ENCODE measurements around the gene COL23A1. TPM values are rescaled to one million over a fixed set of nuclear protein-coding genes. Genes with fewer than 3 reads are reported as not detected.

COL23A1 gene
- total RNA-seq, 1 donor from 2014 or later: 4.3 TPM

DNA sequence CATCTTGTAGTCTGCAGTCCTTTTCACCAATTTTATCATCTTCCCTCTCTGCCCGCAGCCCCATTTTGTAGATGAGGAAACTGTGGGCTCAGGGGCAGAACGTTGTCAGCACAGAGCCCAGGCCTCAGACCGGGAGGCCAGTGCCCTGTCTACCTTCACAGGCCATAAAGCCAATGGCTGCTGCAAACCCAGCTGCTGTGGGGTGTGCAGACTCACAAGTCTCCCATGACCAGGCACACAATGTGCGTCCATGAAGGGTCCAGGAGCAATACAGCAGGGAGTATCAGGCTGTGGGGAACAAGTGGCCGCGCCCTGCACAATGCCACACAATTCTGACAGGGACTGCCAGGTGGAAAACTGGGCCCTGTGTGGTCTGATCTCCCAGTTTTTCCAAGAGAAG lies 71.0 kb downstream of the COL23A1 start:
- Histone ChIP-seq H3K27me3 (no peaks in the 10 kb centered on the region), H3K36me3 (no peaks in the 10 kb centered on the region), H3K4me3 (no peak overlapping the region), H3K9me3 (no peaks in the 10 kb centered on the region), H3K4me1 (no peaks in the 10 kb centered on the region), H3K27ac (no peak overlapping the region)
- TF ChIP-seq, protein P1, sequence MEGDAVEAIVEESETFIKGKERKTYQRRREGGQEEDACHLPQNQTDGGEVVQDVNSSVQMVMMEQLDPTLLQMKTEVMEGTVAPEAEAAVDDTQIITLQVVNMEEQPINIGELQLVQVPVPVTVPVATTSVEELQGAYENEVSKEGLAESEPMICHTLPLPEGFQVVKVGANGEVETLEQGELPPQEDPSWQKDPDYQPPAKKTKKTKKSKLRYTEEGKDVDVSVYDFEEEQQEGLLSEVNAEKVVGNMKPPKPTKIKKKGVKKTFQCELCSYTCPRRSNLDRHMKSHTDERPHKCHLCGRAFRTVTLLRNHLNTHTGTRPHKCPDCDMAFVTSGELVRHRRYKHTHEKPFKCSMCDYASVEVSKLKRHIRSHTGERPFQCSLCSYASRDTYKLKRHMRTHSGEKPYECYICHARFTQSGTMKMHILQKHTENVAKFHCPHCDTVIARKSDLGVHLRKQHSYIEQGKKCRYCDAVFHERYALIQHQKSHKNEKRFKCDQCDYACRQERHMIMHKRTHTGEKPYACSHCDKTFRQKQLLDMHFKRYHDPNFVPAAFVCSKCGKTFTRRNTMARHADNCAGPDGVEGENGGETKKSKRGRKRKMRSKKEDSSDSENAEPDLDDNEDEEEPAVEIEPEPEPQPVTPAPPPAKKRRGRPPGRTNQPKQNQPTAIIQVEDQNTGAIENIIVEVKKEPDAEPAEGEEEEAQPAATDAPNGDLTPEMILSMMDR (IDR thresholded peaks at IDR 0.05): no peak
- no peak for DNase-seq (ENCODE audit: low spot score in 2 of 2)
- intact Hi-C loops (cut with DNase I): no loop called here

DNA sequence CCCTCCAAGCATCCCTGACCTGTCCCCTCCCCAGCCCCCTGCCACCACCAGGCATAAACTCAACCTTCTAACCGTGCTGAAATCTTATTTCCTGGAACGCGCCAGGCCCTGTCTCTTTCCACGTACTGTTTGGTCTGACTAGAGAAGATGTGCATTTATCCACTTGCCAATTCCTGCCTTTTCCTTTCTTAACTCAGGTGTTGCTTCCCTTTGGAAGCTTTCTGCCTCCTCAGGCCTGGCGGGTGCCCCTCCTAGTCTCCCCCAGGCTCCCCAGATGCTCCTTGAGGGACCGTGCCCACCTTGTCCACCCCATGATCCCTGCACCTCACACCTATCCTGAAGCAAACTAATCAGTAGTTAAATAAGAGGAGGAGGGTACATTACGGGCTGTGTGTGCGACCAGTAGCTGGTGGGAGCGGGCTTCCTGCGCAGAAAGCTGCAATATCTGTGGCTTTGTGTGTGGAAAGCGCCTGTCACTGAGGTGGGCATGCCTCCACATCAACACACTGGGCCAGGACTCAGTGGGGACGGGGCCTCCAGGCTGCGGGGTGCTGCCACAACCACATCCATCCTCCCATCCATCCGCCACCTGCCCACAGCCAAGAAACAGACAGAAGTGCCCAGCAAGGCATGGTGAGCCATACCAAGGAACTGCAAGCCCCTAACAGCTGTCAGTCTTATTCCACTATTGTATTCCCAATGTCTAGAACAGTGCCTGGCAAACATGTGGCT lies 73.5 kb downstream of the COL23A1 start:
- H3K9me3 ChIP-seq: peaks cover 0 to 7% of the 10 kb centered on the region in 2 donors
- H3K27me3 ChIP-seq: no peaks in the 10 kb centered on the region
- DNase-seq (ENCODE audit: low spot score in 2 of 2): no peak
- H3K4me1 ChIP-seq: no peaks in the 10 kb centered on the region
- no peaks in the 10 kb centered on the region for H3K36me3 ChIP-seq
- H3K27ac ChIP-seq: no peak overlapping the region
- TF ChIP-seq, protein P1 (IDR thresholded peaks at IDR 0.05): no peak
- intact Hi-C loops (cut with DNase I): no loop called here
- H3K4me3 ChIP-seq: no peak overlapping the region

DNA sequence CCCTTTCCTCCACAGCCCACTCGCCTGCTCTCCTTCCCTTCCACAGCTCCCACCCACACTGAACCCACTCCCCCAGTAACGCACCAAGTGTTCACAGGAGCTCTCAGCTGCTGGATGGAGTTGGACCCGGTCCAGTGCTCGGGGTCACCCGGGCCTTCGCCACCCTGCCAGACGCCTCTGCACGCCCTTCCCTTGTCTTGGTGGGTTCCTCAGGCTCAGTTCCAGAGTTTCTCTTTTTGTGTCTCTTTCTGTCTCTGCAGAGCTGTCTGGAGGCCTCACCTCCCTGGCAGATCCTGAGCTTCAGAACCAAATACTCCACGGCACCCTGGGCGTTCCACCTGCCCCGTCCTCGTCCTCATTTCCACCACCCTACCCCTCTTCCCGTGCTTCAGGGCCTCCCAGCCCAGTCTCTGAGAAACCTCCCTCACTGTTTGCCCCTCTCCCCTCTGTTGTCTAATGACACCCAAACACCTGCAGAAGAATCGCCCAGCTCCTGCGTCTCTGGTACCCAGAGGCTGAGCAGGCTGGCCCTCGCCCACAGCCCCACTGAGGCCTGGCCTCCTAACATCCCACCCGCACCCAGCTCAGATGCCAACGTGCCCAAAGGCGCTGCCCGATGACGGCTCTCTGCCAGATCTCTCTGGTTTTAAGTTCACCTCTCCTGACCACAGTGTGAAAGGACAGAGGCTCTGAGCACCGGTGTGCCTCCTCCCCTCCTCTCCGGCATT lies 74.3 kb downstream of the COL23A1 start:
- H3K9me3 ChIP-seq: peaks cover 0 to 7% of the 10 kb centered on the region in 2 donors
- H3K27me3 ChIP-seq: no peaks in the 10 kb centered on the region
- DNase-seq (ENCODE audit: low spot score in 2 of 2): no peak
- TF ChIP-seq, protein P1 (IDR thresholded peaks at IDR 0.05): no peak
- H3K4me1 ChIP-seq: no peaks in the 10 kb centered on the region
- no peak overlapping the region for H3K4me3 ChIP-seq
- H3K27ac ChIP-seq: no peak overlapping the region
- intact Hi-C loops (cut with DNase I): no loop called here
- no peaks in the 10 kb centered on the region for H3K36me3 ChIP-seq

DNA sequence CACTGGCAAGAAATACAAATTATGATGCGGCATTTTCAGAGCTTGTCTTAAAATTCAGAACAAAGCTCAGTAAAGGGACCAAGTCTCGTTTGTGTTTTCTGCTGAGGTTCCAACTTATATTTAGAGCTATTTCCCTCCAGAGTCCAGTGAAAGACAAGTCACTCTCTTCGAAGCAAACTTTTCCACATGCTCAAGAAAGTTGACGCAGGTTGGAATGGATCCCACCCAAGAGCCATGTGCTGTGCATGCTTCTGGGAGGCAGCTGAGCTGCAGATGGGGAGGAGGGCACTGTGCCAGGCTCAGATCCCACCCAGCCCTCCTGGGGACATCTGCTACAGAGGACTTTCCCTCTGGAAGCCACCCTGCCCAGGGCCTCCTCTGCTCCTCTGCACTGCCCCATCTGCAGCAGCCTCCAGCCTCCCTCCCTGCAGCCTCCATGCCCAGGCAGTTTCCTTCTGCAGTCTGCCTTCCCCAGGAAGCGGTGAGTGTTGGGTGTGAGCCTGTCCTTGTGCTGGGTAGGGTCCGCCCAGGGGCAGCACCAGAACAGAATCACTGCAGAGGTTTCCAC lies 75.3 kb downstream of the COL23A1 start:
- DNase-seq (ENCODE audit: low spot score in 2 of 2): no peak
- Histone ChIP-seq H3K4me1 (no peaks in the 10 kb centered on the region), H3K36me3 (no peaks in the 10 kb centered on the region), H3K27me3 (no peaks in the 10 kb centered on the region), H3K27ac (no peak overlapping the region), H3K9me3 (peaks cover 0 to 7% of the 10 kb centered on the region in 2 donors), H3K4me3 (no peak overlapping the region)
- TF ChIP-seq, protein P1 (IDR thresholded peaks at IDR 0.05): no peak
- intact Hi-C loops (cut with DNase I): no loop called here

DNA sequence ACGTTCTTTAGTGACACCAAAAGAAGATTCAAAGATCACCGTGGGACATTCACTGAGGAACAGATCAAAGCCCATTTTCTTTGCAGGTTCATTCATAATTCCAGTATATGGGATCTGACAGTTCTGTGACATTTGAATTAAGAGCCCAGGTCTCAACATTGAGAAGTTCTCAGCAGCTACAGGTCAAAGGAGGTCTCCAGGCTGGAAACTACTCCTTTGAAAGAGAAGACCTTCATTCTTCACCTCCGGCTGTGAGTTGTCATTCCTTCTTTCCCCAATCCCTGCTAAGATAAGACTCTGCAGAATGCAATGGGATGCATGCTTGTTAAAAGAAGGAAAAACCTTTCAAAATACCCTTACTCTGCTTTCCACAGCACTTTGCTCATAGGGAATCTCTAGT lies 79.0 kb downstream of the COL23A1 start:
- TF ChIP-seq, protein P1 (IDR thresholded peaks at IDR 0.05): no peak
- no peak overlapping the region for H3K27ac ChIP-seq
- H3K27me3 ChIP-seq: no peaks in the 10 kb centered on the region
- intact Hi-C loops (cut with DNase I): no loop called here
- no peaks in the 10 kb centered on the region for H3K36me3 ChIP-seq
- no peak for DNase-seq (ENCODE audit: low spot score in 2 of 2)
- H3K9me3 ChIP-seq: peaks cover 0 to 7% of the 10 kb centered on the region in 2 donors
- no peak overlapping the region for H3K4me3 ChIP-seq
- no peaks in the 10 kb centered on the region for H3K4me1 ChIP-seq

Data from ascending aorta (tissue), 2 donors.